Endothelial cell of umbilical vein (primary cell): ENCODE results near the gene TRIM24.

ENCODE experiments used
- CTCF ChIP-seq, 2 donors: IDR thresholded peaks; 1 replicate in 1 of 2; 2 replicates in 1 of 2; pipeline ENCODE4 v1.5.1; 2011; ENCODE audit warnings: low read length in 2 of 2, mild to moderate bottlenecking in 2 of 2, moderate library complexity in 2 of 2, control low read depth in 1 of 2, inconsistent platforms in 1 of 2, low read depth in 1 of 2; ENCODE audit not compliant: insufficient read depth in 1 of 2; ENCODE audit errors: extremely low read depth in 1 of 2
- EZH2 ChIP-seq: IDR thresholded peaks from 2 replicates; pipeline ENCODE4 v1.6.1; 2012; ENCODE audit warnings: borderline replicate concordance, low read depth, mild to moderate bottlenecking, moderate library complexity, low read length, inconsistent platforms; ENCODE audit not compliant: severe bottlenecking
- JUN ChIP-seq: IDR thresholded peaks from 2 replicates; pipeline ENCODE4 v1.6.1; 2011; ENCODE audit warnings: borderline replicate concordance, low read depth; ENCODE audit not compliant: insufficient read length, insufficient read depth
- MYC ChIP-seq: IDR thresholded peaks from one replicate; pipeline ENCODE4 v1.6.1; 2011; ENCODE audit warnings: mild to moderate bottlenecking, low read depth, low read length
- POLR2A ChIP-seq: IDR thresholded peaks from 2 replicates; pipeline ENCODE4 v1.6.1; 2012; ENCODE audit warnings: low read depth, mild to moderate bottlenecking, control low read depth, low read length
- POLR2AphosphoS5 ChIP-seq: IDR thresholded peaks from 2 replicates; pipeline ENCODE4 v1.6.1; 2012; ENCODE audit warnings: low read depth, mild to moderate bottlenecking, control low read depth, low read length, moderate library complexity; ENCODE audit not compliant: insufficient read depth

GRCh38 chr7:138579136-138579535, 119.1 kb downstream of the TRIM24 start:
- TF ChIP-seq EZH2, result no peak
- TF ChIP-seq CTCF (IDR thresholded peaks at IDR 0.05; ENCODE audit: extremely low read depth in 1 of 2, insufficient read depth in 1 of 2, low read depth in 1 of 2, low read length in 2 of 2), result no peak
- TF ChIP-seq MYC, result no peak
- no peak for TF ChIP-seq POLR2A
- no peak for TF ChIP-seq JUN
- no peak for TF ChIP-seq POLR2AphosphoS5
